GM19035 (cell line): ENCODE measurements around the gene LPCAT1.
"Not testable (repeated sequence)": the region's sequence is repeated elsewhere in the genome, so short reads cannot be mapped to it uniquely, and the experiment has no call there.

Source experiments
- ATAC-seq: cut with Tn5 transposase; IDR thresholded peaks from one replicate; pipeline ENCODE4 v1.9.1; 2021; ENCODE audit not compliant: unreplicated experiment

LPCAT1 gene

DNA sequence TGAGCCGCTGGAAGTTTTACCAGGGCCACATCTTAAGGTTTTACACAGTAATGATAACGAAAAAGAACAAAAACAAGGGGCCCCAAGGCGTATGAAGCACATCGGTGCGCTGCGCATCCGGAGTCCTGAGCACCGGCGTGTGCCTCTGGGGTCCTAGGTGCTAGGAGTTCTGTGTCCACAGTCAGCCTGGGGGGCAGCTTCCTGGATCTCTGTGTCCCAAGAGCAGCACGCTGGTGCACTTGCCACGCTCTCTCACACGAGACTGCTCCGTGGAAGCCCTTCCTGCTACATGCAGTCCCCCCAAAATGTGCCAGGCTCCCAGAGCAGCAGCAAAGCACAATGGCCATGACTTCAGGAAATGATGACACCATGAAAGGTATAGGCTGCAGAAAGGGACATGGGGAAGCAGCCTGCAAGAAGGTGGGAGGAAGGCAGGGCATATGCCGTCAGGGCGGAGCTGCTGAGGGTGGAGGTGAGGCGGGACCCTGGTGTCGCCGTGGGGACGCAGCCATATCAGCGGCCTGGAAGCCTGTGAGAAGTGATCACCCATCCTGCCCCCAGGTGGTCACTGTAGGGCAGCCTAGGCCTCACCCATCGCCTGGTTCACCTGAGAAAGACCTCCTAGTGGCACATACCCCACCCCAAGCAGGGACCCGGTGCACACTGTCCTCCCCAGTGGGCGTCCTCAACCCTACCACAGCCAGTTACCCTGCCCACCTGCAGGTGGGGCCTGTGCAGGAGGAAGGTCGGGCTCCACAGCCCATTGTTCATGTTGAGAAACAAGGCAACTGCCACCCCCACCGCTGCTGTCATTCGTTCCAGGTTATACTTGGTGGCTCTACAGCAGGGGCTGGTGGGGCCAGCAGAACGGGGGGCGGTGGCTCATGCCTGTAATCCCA, 54.9 kb downstream of the LPCAT1 start:
- no peak for ATAC-seq

DNA sequence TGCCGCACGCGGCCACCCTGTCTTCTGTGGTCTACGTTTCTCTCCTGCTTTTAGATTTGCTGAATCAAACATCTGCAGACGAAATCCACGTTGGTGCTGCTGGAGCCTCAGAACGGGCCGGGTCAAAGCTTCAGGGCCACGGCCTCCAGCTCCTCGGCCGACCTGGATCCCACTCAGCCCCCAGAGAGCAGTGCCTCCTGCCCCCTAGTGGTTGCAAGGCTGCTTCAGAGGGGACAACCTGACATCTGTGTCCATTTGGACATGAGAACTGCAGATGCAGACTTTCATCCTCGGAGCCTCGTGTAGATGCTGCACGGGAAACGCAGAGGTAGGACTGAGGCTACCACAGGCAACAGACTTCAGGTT, 55.5 kb downstream of the LPCAT1 start:
- no peak for ATAC-seq

DNA sequence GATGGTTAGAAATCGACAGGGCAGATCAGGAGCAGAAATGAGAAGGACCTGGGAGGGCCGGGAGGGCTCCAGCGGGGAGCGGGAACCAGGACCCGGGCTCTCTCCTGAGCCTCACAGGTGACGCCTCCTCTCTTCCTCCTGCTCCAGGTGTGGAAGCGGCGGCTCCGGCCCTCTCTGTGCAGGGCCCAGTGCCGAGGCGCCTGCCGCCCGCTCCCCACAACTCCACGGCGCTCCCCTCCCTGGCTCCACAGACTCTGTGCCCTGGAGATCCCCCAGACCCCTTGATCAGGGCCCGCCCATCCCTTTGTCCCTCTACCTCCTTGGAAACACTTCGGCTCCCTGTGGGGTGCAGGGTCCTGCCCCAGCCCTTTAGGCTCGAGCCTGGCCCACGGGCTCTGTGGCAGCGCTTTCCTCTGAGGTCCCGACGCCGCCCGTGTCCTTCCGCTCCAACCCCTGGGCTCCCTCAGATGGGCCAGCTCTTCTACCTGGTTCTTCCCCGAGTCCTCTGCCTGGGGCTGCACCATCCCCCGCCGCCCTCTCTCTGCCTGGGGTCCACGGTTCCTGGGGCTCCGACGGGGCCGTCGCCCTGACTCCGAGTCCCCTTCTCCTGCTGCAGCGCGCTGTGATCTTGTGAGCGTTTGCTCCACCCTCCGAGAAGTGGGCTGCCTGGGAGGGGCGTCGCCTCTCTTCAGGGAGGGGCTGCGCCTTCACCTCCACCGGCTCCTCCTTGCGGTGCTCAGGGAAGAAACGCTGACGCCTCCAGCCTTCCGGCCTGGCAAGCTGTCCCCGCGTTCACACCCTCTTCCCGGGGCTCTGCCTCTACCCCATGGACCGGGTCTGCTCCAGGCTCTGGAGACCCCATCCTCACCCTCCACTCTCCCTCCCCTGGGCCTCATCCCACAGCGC, 56.2 kb downstream of the LPCAT1 start:
- no peak for ATAC-seq

DNA sequence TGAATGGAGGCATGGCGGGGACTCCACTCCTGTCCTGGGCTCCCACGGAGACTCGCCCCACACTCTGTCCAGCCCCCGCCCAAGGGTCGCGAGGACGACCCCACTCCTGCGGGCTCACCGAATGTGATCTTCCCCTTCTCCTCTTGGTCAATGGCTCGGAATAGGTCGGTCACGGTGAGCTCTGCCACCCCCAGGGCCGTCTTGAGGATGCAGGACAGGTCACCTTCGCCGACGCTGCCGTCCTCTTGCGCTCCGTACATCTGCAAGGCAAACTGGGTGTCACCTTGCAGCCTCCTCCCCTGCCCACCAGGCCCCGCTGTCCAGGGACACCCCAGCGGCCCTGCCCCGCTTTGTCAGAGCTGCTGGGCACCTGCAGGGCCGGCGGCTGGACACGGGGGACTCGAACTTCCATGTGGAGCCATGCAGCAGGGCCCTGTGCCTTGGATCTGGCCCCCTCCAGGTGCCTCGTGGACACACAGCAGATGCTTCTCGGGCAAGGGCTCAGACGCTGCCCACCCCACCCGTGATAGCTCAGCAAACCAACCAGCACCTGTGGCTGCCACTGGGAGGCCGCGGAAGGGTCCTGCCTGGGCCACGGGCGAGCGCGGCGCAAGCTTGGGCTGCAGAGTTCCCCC, 57.0 kb downstream of the LPCAT1 start:
- no peak for ATAC-seq

DNA sequence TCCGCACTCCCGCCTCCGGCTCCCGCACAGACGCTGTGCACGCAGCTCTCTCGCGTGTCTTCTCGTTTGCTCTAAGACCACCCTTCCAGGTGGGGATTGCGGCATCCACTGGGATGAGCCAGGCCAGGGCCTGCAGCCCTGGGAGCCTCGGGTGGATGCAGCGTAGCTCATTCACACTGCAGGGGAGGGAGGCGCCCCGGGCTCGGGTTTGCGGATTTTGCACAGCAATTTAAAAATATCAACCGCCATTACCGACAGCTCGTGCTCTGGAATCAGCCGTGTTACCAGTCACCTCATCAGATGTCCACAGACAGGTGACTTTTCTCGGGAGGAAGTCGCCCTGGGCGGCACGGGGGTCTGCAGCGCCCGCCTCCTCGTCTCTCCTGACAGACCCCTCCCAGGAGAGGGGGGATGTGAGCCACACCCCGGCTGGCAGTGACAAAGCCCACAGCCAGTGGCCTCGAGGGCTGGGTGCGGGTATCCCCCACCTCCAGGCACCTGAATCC, 57.7 kb downstream of the LPCAT1 start:
- ATAC-seq: no peak

DNA sequence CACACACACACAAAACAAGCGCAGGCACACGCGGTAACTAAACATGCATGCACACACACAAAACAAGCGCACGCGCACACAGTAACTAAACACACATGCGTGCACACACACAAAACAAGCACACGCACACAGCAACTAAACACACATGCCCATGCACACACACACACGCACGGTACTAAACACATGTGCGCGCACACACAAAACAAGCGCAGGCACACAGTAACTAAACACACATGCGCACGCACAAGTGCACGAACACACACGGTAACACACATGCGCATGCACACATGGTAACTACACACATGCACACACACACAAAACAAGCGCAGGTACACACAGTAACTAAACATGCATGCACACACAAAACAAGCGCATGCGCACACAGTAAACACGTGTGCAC, 58.6 kb downstream of the LPCAT1 start:
- no peak for ATAC-seq

DNA sequence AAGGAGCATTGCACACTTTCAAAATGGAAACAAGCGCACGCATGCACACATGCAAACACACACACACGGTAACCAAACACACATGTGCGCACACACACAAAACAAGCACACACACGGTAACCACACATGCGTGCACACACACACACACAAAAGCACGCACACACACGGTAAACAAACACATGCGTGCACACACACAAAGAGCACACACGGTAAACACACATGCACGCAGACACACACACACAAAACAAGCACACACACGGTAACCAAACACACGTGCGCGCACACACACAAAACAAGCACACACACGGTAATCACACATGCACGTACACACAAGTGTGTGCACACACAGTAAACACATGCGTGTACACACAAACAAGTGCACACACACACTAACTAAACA, 59.2 kb downstream of the LPCAT1 start:
- no peak for ATAC-seq

DNA sequence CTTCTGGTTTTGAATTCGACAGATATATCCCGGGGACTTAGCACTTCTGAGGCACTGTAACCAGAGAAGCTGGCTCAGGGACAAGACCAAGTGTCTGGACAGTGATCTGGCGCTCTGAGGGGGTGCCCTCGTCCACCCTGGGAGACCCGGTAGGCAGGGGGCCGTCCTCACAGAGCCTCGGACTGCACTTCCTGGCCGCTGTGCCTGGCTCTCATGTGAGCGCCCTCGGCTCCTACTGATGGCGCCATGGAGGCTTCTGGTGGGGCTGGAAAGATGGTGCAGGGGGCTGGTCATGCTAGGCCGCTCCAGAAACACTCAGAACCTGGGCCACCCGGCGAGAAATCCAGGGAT, 59.7 kb downstream of the LPCAT1 start:
- no peak for ATAC-seq

DNA sequence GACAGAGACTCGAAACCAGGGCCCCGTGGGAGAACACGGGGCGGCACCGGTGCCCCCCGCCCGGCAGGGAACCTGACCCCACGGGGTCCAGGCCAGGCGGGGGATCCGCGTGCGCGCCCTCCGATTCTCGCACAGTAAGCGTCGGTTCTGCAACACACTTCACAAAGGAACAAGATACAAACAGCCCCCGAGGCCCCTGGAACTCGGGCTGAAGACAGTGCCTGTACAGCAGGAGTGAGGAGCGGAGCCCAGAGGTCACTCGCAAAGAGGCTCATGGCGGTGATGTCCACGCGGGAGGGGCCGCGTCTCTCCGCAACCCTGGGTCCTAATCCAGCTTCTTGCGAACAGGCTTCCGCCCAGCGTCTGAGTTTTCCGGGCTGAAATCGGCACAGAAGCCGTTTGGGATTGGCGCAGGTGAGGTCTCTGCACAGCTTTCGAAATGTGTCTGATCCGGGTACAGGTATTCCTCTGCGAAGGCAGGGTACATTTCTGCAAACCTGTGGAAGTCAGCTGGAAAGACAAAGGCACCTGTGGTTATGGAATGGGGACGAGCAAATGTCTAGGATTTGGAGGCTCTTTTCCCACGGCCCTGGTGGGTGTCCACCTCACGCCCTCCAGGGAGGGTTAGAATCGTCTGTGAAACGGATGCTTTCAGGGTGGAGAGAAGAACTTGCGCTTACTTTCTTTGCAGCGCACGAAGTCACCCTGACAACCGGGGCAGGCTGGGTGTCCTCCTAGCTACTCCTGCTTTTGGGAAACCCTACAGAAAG, 60.2 kb downstream of the LPCAT1 start:
- ATAC-seq: no peak

DNA sequence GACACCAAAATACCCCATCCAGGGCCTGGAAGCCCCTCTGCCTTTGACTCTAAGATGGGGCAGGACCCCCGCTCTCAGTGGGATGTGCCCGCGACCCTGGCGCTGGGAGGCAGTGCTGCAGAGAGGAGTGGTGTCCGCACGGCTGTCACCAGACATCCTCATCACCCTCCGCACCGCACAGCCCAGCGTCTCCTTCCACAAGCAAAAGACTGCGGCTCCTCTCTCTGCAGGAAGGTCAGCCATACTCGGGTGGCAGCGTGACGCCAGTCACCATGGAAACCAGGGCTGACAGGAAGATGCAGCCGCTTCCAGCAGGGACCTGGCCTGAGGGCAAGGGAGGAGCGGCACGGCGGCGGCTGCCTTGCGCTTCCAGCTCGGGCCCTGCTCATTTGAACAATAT, 61.4 kb downstream of the LPCAT1 start:
- ATAC-seq: no peak

DNA sequence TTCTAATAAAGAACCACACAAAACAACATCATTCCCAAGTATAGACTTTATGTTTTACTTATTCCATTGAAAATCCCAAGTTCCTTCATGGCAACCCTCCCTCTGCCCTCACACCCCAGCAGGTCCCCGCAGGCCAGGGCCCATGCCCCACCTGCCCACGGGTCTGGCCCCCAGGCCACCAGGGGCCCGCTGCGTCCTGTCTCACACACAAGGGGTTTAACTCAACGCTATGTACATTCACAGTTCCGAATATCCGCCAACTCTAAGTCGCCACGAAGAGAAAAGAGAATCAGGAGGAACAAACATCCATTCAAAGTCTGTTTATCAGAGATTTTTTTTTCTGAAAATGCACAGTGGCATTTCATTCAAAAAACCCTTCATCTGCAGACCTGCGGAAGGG, 62.4 kb downstream of the LPCAT1 start:
- no peak for ATAC-seq

DNA sequence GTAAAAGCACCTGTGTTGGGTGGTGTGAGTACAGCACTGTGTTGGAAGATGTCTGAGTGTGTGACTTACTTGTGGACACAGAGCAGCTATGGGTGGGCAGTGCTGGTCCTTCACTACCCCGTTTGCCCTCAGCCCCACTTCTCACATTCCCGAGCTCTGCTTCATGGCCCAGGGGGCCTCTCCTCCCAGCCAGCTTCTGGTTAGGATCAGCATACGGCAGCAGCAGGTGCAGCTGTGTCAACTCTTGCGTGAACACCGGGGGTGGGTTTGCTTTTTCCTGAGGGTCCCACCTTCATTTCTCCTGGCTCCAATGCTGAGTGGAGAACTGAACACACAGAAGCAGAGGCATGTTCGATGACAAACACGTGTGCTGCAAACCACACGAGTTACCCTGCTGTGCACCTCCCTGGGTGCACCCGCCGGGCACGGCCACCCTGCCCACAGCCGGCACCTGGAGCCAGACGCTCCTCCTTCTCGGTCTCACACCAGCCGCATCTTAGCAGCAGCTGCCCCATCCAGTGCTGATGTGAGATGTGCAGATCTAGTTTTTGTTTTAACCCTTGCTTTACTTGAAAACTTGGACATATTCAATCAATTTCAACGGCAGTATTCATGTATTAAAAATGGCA, 63.6 kb downstream of the LPCAT1 start:
- no peak for ATAC-seq

DNA sequence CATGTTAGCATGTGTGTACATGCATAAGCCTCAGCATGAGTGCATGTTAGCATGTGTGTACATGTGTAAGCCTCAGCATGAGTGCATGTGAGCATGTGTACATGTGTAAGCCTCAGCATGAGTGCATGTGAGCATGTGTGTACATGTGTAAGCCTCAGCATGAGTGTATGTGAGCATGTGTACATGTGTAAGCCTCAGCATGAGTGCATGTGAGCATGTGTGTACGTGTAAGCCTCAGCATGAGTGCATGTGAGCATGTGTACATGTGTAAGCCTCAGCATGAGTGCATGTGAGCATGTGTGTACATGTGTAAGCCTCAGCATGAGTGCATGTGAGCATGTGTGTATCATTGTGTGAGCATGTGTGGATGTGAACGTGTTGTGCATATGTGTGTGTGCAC, 64.3 kb downstream of the LPCAT1 start:
- ATAC-seq: not testable (repeated sequence)

DNA sequence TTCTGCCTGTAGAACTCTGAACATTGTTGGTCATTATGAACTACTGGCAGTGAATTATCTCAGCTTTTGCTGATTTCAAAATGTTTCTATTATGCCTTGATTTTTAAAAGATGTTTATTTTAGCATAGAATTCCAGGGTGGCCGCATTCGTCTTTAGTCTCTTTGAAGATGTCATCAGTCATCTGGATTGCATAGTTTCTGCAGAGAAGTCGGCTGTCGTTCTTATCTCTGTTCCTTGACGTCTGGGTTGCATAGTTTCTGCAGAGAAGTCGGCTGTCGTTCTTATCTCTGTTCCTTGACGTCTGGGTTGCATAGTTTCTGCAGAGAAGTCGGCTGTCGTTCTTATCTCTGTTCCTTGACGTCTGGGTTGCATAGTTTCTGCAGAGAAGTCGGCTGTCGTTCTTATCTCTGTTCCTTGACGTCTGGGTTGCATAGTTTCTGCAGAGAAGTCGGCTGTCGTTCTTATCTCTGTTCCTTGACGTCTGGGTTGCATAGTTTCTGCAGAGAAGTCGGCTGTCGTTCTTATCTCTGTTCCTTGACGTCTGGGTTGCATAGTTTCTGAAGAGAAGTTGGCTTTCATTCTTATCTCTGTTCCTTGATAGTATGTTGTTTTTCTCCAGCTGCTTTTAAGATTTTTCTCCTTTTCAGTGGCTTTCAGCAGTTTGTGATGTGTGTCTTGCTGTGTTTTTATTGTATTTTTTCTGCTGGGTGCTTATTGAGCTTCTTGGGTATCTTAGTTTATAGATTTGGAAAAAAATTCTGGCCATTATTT, 67.5 kb downstream of the LPCAT1 start:
- not testable (repeated sequence) for ATAC-seq

DNA sequence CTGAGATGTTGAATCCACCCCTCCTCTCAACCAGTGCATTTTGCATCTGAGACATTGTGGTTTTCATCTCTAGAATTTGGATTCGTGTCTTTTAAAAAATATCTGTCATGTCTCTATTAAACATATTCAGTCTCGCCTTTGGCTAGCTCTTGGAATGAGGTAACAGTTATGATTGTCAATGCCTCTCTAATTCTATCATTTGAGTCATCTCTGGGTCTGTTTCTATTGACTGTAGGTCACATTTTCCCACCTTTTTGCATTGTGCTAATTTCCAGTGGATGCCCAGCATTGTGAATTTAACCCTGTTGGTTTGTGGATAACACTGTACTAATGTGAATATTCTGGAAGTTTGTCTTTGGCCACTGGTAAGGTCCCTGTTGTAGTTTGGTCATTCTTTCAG, 70.1 kb downstream of the LPCAT1 start:
- no peak for ATAC-seq

DNA sequence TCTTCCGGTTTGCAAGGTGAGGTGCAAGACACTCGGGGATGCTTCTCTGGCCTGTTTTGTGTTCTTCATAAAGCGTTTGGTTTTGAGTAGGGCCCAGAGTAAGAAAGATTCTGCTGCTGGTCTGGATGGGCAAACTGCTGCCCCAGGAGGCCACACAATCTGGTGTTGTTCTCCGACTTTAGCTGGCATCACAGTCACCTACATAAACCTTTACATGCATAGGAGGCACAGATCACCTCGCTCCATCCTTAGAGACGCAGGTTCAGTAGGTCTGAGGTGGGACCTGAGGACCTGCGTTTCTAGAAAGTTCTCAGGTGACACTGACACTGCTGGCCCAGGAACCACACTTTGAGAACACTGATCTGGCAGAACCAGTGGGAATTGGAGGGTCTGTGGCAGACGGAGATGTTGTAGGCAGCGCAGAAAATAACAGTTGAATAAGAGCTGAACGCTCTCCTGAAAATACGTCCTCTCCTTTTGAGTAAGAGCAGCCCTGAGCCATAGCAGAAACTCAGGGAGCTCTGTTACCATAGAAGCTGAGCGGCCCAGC, 74.6 kb downstream of the LPCAT1 start:
- no peak for ATAC-seq

DNA sequence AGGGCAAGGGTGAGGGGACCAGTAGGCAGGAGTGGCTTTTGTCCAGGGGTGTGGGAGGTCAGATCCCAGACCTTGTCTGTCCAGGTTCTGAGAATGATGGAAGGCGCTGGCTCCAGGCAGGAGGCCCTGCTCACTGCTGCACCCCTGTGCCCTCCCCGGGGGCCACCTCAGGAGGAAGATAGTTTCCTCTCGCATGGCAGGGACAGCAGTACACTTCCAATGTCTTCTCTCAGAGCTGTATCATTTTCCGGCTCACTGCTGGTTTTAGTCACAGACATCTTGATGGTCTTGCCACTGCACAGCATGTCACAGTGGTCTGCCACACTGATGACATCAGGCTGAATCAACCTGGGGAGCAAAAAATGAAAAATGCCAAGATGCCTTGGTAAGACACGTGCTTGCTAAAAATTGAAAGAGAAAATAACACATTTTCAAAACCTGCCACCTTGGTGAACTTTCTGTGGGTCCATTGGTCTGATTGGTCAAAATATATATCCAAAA, 75.2 kb downstream of the LPCAT1 start:
- no peak for ATAC-seq

DNA sequence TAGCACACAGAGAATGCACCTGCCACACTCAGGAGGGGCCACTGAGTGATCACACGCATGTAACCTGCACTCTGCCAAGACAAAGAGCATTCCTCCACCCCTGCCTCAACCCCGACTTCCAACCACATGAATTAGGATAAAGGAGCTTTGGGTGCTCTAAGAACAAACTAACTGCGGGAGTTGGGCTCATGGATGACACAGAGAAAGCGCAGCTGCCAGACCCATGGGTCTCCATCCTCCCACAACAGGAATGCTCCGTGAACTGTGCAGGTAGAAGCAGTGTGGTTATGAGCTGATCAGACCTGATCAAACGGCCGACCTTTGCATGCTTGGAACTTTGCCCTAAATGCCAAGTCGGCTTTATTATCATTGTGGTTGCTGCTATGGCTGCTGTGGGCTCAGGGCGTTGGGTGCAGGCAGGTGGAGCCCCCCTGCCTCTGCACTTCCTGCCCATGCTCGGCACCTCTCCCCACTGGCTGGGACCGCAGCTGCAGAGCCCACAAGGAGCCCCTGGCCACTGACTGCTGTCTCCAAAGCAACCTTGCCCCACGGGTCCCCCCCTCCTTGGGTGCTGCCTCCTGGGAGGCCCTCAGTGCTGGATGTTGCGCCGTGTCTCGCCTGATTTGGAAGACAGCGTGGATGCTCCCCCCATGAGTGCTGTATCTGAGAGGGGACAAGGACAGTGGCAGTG, 75.9 kb downstream of the LPCAT1 start:
- no peak for ATAC-seq
